ENCODE data around the gene MAP4K2.

The MAP4K2 gene

DNA sequence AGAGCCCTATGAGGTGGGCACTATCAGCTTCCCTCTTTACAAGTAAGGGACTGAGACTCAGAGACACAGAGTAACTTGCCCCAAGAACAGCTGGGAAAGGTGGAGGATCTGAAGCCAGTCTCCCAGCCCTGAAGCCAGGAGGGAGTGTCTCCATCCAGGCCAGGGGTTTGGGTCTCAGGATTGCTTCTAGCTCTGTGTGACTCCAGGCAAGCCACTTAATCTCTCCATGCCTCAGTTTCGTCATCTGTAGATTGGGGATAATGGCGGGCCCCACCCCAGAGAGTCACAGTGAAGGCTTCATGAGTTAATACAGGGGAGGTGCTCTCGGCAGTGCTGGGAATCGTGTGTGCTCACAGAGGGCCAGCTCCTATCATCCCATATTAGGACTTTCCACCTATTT is 10.5 kb downstream of the MAP4K2 start:
- DNase-seq (ENCODE audit: low read depth in 3 of 3) = no peak

DNA sequence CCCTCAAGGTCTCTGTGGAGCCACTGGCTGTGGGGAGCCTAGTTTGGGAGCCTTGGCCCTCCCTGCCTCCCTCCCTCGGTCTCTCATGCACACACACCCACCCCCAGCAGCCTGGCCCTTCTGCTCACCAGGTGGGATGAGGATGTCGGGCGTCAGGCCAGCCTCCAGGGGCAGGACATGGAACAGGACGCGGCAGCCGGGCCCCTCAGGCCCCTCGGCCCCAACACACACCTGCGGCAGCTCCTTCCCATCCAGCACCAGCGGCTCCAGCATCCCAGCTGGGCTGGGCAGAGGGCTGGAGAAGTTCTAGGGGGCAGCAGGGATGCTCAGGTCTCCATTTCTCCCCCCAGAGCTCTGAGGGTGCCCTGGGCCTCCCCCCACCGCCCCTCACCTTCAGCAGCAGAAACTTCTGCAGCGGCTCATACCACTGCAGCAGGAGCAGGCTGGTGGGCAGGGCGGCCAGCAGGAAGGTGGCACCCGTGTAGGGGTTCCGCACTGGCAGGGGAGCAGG is 11.2 kb downstream of the MAP4K2 start:
- no peak for DNase-seq (ENCODE audit: low read depth in 3 of 3)

DNA sequence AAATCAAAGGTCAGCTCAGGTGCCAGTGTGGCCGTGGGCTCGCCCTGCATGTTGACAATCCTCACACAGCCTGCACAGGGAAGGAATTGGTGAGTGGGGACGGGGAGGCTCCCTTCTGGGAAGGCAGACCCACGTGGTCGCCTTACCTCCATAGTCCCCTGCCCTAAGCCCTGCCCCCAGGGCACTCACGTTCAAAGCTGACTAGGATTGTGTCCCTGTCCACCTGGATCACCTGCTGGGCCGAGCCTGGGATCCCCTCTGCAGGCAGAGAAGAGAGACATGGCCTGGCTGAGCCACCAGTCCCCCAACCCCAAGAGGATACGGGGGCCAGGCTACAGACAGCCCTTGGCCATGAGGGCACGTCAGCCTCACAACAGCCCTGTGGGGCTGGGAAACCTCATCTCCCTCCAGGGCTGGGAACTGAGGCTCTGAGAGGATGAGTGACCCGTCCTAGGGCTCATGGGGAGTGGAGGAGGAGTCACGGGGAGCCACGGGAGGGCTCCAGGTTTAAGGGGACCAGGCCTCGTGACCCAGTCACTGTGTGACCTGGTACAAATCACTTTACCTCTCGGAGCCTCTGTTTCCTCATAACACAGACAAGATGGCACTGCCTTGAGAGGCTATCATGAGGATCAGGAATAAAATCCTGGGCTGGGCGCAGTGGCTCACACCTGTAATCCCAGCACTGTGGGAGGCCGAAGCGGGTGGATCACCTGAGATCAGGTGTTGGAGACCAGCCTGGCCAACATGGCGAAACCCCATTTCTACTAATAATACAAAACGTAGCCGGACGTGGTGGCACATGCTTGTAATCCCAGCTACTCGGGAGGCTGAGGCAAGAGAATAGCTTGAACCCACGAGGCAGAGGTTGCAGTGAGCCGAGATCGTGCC is 12.6 kb downstream of the MAP4K2 start:
- no peak for DNase-seq (ENCODE audit: low read depth in 3 of 3)

DNA sequence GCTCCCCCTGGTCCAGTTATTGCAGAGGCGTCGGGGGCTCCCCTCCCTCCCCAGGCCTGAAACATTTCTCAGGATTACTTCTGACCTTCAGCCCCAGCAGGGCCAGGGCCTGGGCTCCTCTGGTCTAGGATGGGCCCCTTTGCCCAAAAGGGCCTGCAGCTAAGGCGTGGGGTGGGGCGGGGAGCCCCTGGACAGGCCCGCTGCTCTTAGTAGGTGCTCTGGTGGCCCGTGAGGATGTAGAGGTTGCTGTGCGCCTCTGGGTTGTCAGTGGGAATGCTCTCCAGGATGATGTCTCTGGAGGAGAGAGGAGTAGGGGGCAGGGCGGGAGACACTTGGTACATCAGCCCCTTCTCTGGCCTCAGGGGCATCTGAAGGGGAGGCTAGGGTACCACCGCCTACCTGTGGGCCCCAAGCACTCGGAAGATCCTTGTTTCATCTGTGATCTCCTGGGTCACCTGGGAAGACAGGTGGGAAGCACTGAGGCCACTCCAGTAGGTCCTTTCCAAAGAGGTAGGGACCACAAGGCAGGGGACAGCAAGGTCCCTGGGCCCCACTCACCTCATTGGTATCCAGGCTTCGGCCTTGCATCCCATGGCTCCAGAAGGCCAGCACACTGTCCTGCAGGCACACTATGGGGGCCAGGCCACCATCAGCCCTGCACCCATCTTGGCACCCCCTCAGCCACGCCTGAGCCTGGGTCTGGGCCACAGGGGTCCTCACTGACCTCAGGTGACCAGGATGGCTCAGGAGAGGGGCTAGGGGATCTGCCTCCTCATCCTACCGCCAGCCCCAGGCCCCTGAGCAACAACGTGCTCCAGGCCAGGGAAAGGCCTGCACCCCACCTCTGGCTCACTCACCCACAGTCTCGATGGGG is 13.4 kb downstream of the MAP4K2 start:
- no peak for DNase-seq (ENCODE audit: low read depth in 3 of 3)

DNA sequence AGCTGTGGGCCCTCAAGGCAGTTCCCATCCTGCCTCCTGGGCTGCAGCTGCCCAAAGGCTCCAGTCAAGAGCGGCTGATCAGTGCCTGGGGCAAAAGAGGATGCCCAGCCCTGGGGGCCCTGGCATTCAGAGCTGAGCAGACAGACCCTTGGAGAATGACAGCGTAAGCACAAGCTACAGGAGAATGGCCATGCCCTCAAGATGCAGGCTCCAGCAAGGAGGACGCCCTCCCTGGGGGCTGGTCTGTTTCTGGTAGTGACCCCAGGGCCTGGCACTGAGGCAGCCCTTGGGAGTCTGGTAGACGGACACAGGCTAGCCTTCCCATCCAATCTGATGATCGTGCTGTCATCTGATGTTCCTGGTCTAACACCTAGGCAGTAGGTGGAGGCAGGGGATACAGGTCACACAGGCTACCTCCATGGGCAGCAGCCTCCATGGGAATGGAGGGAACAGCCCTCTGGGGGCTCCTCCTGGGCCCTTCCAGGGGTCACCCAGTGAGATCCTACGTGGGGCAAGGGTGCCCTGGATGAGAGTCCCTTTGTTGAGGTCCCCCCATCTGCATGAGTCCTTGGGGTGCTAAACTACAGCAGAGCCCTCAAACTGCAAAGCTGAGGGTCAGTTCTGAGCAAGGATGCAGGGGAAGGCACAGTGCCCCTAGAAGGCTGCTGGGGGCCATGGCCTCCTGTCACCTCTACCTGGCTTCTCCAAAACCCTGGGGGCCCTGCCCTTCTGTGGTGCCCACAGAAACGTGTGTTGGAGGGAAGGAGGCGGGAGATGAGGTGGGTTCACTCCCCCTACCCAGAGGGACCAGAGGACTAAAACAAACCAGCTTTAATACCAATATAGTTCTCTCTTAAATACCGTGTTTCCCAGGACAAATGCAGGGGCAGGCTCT is 14.4 kb downstream of the MAP4K2 start:
- no peak for DNase-seq (ENCODE audit: low read depth in 3 of 3)

DNA sequence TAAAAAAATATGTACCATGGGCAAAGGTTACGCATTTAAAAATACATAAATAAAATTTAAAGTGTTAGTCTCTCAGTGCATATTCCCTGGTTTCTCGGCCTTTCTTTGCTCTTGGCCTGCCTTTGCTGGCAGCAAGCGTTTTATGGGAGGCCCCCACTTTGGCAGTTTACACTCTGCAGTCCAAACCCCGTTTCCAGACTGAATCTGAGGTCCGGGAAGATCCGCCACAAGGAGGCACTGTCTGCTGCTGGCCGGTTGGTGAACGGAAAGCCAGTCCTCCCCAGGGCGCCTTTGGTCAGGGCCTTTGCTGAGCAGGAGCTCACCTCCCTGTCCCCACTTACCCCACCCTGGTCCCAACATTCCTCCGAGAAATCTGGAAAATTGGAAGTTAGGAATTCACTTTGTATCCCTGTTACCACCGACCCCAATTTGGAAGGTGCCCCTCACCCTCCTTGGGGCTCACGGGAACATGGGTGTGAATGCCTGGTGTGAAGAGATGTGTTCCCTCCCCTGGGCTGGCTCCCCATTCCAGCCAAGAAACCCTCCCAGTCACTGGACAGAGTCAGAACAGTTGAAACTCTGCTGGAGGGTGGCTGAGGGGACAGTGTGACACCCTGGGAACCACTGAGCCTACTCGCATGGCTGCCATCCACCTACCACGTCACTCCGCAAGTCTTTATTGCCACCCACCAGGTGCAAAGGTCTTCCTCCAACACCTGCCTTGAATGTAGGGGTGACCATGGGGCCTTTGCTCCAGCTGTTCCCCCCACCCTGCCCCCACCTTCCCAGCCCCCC is 15.3 kb downstream of the MAP4K2 start:
- DNase-seq (ENCODE audit: low read depth in 3 of 3) = no peak

DNA sequence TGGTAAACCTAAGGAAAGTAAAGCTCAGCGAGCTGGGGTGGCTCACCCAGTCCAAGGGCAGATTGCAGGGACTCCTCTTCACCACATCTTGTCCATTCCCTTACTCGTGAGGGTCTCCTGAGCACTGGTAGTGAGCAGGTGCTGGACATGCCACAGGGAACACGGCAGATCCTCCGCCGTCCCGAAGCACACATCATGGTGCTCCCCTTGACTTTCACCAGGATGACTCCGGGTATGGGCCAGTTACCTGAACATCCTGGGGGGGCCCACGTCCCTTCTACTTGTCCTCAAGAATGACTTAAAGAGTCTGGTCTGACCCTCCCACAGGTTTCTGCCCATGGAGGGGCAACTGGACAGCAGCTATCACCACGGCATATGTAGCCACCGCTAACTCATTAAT is 16.7 kb downstream of the MAP4K2 start:
- no peak for DNase-seq (ENCODE audit: low read depth in 3 of 3)

DNA sequence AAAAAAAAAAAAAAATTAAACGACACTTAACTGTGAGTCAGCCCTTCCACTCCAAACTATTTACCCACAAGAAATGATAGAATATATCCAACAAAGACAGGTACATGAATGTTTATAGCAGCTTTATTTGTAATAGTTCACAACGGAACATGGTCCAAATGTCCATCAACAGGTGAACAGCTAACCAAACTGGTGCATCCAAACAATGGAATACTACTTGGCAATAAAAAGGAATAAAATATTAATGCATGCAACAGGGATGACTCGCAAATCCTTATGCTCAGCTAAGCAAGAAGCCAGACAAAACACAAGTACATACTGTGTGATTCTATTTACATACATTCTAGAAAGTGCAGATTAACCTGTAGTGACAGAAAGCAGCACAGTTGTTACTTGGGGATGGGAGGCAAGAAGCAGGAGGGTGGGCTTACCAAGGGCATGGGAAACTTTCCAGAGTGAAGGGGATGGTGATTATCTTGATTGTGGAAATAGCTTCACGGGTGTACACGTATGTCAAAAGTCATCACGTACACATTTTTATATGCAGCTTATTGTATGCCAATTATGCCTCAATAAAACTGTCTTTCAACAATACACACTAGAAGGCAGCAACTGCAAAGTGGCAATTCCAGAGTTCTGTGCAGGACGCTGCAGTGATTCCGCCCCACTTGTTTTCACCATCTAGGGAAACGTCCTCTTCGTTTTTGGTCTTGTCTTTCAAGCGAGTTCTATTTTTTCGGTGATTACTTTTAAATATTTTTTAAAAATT is 18.0 kb downstream of the MAP4K2 start:
- DNase-seq (ENCODE audit: low read depth in 3 of 3) = no peak

DNA sequence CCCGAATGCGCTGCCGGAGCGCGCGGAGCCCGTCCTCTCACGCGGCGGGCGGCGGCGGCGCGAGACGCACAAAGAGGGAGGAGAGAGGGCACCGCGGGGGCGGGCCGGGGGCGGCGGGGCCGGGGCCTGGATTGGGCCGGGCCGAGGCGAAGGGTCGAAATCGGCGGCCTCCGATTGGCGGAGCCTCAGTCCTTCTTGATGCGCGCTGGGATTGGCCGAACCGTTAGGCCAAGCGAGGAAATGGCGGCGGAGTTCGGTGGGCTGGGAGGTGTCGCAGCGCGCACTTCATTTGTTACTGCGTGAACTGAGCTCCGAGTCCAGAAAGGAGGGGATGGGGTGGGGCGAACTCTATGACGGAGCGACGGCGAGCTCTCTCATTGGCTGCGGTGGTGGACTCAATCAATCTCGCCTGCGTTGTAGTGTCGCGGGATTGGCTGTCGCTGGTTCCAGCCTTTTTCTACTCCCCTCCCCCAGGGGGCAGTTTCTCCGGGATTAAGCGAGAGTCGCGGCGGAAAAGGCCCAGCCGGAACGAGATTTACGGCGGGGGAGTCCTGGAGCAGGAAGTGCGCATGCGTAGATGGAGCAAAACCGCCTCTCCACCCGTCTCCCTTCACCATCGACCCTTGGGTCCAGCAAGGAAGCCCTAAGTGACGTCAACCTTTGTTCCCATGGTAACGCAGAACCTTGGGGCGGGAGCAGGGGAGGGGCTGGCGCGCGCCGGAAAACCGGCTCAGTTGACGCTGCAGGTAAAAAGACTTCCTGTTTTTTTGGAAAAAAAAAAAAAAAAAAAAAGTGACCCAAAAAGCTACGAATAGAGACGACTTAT is 24.3 kb downstream of the MAP4K2 start, which contains the start of gene SF1:
SF1 (minus strand) TSS at position 70 of the 826 bp plus-strand sequence. CDS start 150 bp downstream, outside the sequence.
- DNase-seq (ENCODE audit: low read depth in 3 of 3) = peak; percentile 96 to 99 (median 98)

DNA sequence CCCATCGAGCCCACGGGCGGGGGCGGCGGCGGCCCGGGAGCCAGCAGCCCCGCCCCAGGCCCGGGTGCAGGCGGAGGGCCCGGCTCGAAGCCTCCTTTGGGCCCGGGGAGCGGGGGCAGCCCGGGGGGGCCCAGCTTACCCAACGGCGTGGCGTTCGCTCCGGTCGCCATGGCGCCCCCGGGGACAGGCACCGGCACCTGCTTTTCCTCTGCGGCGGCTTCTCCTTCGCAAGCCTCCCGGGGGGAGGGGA is 24.9 kb downstream of the MAP4K2 start:
- DNase-seq (ENCODE audit: low read depth in 3 of 3) = no peak

DNA sequence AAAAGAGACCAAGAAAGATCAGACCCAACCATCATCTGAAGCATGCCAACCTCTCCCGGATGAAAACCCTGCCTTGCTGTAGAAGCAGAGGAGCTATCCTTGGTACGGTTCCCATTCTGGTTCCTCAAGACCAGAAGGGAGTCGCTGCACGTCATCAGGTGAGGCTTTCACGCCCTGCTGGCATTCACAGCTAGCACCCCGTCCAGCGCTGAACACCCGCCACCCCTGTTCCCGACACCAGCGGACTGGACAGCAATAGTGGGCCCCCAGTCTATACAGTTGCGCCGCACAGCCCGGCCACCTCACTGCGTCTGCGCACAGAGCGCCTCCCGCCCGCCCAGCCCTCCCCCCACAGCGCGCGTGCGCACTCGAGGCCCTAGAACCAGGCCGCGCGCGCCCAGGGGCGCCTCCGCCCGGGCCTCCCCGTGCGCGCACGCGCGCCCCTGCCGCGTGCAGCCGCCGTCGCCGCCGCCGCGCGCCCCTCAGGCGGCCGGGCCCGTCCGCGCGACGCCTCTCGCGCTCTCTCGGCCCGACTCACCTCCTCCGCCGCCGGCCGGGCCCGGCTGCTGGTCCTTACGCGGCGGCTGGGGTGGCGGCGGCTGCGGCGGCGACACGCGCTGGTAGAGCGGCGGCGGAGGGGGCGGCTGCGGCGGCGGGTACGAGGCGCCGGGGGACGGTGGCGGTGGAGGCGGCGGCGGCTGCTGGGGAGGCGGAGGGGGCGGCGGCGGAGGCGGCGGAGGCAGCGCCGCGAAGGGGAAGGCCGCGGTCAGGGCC is 25.4 kb downstream of the MAP4K2 start:
- peak; percentile 63 to 82 (median 63) for DNase-seq (ENCODE audit: low read depth in 3 of 3)

DNA sequence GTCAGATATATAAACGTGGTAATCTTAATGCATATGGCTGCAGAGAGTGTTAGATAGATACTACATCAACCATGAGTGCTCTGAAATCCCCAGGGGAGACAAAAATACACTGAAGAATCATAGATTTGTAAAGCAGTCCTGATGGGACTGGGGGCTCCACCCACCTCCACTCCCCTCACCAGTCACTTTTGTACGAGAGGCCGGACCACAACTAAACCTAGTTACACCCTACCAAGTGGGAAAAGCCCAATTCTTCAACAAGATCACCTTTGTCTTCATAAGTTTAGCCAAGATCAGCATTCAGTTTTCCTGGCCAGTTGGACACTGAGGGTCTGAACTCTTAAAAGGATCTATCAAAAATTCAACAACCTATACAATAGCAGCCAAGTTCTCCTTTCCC is 26.1 kb downstream of the MAP4K2 start:
- no peak for DNase-seq (ENCODE audit: low read depth in 3 of 3)

DNA sequence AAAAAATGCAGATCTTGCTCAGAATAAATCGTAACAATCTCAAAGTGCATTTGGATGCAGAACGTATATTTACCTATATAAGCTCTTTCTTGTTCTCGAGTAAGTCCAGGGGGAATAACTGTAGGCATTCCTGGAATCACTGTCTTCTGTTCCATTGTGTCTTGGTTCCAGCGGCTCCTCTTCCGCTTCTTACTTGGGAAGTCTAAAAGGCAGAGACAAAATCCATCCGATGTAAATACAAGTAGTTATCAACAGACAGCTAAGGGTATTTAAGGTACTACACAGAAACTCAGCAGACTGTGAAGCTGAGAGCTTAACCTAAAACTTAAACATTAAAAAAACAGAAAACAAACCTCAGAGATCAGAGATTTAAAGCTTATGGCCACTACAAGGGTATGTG is 26.6 kb downstream of the MAP4K2 start:
- DNase-seq (ENCODE audit: low read depth in 3 of 3) = no peak

DNA sequence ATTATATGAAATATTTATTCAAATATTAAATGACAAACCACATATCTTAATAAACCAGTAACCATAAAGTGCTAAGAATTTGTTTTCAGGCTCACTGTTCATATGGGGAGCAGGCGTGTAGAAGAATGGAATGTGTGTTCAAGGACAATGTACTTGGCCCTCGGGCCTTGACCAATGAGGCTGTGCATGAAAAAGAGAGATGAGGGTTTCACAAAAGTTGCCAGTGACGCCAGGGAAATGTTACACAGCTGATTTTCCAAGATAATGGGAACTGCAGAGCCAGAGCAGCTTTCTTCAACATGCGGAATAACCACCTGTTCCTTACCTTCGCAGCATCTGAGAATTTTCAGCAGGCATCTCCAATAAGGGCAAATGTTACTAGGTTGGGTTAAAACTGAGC is 28.9 kb downstream of the MAP4K2 start:
- no peak for DNase-seq (ENCODE audit: low read depth in 3 of 3)

DNA sequence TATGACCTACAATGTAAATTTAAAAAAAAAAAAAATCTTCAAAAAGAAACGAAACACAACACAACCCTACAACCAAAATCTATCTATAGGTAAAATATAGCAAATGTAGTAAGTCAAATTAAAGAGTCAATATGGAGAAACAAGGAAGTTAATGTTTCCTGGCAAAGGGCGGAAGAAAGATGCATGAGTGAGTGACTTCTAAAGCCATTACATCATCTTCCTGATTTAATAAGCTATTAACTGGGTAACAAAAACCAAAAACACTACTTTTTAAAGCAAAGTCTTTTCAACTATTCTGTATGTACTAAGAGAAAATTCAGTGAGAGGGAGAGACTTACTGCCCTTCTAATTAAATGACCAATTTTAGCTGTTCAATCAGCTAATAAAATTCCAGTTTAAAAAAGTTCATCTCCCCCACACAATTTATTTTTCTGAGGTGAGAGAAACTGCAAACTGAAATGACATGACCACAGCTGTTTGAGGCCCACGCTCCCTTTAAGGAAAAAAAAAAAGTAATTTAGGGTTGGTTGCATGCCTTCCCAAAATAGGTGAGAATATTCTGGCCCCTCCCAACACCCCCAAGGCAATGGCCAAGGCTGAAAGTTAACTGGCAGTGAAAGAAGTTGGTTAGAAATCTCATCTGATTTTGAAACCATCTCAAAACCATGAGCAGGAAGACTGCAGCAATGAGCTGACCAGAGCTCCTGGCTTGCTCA is 30.6 kb downstream of the MAP4K2 start:
- no peak for DNase-seq (ENCODE audit: low read depth in 3 of 3)

DNA sequence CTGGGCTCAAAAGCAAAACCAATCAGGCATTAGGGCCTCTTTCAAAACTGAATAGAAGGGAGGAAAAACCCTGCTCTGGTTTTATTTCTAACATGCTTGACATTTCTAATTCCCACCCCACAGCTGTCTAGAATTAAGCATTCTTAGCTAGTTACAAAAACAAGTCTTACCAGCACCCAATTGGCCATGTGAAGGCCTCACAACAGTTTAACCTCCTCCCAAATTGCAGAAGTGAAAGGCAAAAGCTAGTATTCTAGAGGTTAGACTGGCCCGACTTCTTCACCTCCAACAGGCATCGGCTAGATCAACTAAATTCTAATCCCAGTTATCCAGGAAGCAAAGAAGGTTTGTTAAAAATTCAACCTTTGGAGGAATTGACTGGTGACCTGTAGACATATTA is 31.2 kb downstream of the MAP4K2 start:
- no peak for DNase-seq (ENCODE audit: low read depth in 3 of 3)

DNA sequence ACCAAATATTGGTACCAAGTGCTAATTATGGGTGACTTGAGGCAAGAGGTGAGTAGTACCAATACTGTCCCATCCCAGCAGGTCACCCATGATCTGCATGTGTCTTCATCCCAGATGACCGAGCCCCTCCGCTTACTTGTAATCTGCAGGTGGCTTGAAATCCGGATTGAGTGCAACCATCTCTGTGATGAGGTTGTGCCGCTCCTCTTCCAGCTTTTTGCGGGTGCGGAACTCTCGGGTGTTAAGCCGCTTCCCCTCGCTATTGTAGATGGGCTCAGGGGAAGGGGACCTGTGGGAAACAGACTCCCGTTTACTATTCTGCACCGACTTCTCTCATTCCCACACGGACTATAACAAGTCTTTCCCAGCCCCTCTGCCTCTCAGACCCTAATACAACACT is 32.9 kb downstream of the MAP4K2 start:
- no peak for DNase-seq (ENCODE audit: low read depth in 3 of 3)

DNA sequence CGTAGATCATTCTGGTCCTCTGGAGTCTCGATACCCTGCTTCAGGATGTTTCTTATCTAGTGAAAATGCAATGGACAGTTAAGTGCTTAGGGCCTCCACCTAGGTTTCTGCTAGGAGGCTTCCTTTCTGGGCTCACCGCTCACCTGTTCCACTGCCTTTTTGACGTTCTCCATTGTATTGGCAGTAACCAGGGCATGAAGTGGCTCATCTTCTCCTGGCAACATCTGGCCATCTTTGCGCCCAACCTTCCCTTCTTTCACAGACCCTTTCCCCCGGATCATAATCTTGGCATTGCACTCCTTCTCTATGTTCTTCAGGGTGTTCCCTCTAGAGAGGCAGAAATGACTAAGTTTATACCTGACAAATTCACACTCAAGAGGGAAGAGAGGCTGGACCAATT is 33.7 kb downstream of the MAP4K2 start:
- no peak for DNase-seq (ENCODE audit: low read depth in 3 of 3)

All from stimulated activated CD4-positive, alpha-beta T cell treated with anti-CD3 and anti-CD28 coated beads, TNF-alpha, amount 100 ng/mL, for 48 hours (primary cell).